Mammary epithelial cell (primary cell): ENCODE data around the gene AURKAIP1.
"Not testable (repeated sequence)": the region's sequence is repeated elsewhere in the genome, so short reads cannot be mapped to it uniquely, and the experiment has no call there.

ENCODE experiments used
- CTCF ChIP-seq, 2 donors: IDR thresholded peaks in 1 of 2; conservative IDR thresholded peaks in 1 of 2; 2 replicates each; pipeline ENCODE4 v1.5.1; 2011 to 2012; ENCODE audit warnings: inconsistent platforms in 2 of 2, low read length in 2 of 2, mild to moderate bottlenecking in 2 of 2, control low read depth in 1 of 2, low read depth in 1 of 2; ENCODE audit not compliant: insufficient read depth in 1 of 2; ENCODE audit errors: extremely low read depth in 1 of 2
- EZH2 ChIP-seq: IDR thresholded peaks from 2 replicates; pipeline ENCODE4 v1.6.1; 2012; ENCODE audit warnings: low read length, inconsistent platforms, borderline replicate concordance

- not testable (repeated sequence) for TF ChIP-seq EZH2; CTCF (conservative IDR thresholded peaks at IDR 0.05 in 1 of 2, IDR thresholded peaks at IDR 0.05 in 1 of 2; ENCODE audit: extremely low read depth in 1 of 2, insufficient read depth in 1 of 2, low read depth in 1 of 2, low read length in 2 of 2)
Observed at GRCh38 chr1:1412311-1412902, 37.4 kb upstream of the AURKAIP1 start.
